H1 (cell line): ENCODE measurements around the gene TEDC1. TPM values are rescaled to one million over a fixed set of nuclear protein-coding genes. Genes with fewer than 3 reads are reported as not detected.

Source experiments
- CTCF ChIA-PET: fragments of 300-600 bp; sonication (Branson Sonifier 250); formaldehyde crosslinking; loops from one replicate; lab custom pipeline; 2021; ENCODE audit not compliant: partially characterized antibody; lab: Charles Lee
- POLR2A ChIA-PET: fragments of 300-600 bp; sonication (Branson Sonifier 250); formaldehyde crosslinking; loops from one replicate; lab custom pipeline; 2021; ENCODE audit warnings: inconsistent platforms; ENCODE audit not compliant: partially characterized antibody; lab: Charles Lee
- DNase-seq, 2 experiments: peaks; one replicate each; pipeline versions ENCODE4 v3.0.0 to v3.0.0-alpha.2; 2010 to 2022; ENCODE audit warnings: low spot score in 2 of 2, low read depth in 1 of 2, mixed read lengths in 1 of 2
- FAIRE-seq: peaks from 2 replicates; lab custom pipeline; 2011; peaks lifted over from hg19 to GRCh38; lab: Jason Lieb, UNC
- H2AFZ ChIP-seq: 2 replicates; pipeline ENCODE4 v1.8.1; 2012; ENCODE audit warnings: low read length, inconsistent platforms
- H2AK5ac ChIP-seq: 2 replicates; pipeline ENCODE4 v1.6.1; 2013; ENCODE audit warnings: low read depth, low read length
- H2BK120ac ChIP-seq: replicated peaks from 2 replicates; pipeline ENCODE3; 2013; ENCODE audit warnings: low read depth, low read length, inconsistent platforms
- H2BK12ac ChIP-seq: 2 replicates; pipeline ENCODE4 v1.6.1; 2013; ENCODE audit warnings: low read depth, low read length
- H2BK15ac ChIP-seq: 2 replicates; pipeline ENCODE4 v1.6.1; 2013; ENCODE audit warnings: low read length
- H2BK20ac ChIP-seq: 2 replicates; pipeline ENCODE4 v1.6.1; 2013; ENCODE audit warnings: low read length
- H2BK5ac ChIP-seq: 2 replicates; pipeline ENCODE4 v1.6.1; 2013; ENCODE audit warnings: low read depth, low read length
- H3K14ac ChIP-seq: 2 replicates; pipeline ENCODE4 v1.6.1; 2013; ENCODE audit warnings: inconsistent platforms; ENCODE audit not compliant: insufficient read length
- H3K18ac ChIP-seq: 2 replicates; pipeline ENCODE4 v1.6.1; 2013; ENCODE audit warnings: low read length; ENCODE audit errors: extremely low read depth
- H3K23ac ChIP-seq: 2 replicates; pipeline ENCODE4 v1.6.1; 2013; ENCODE audit warnings: inconsistent platforms; ENCODE audit not compliant: insufficient read length
- H3K23me2 ChIP-seq: 2 replicates; pipeline ENCODE4 v1.6.1; 2013; ENCODE audit warnings: low read depth, low read length
- H3K27ac ChIP-seq: 2 replicates; pipeline ENCODE4 v1.6.1; 2011; ENCODE audit warnings: low read depth, low read length, inconsistent platforms
- H3K27me3 ChIP-seq, 4 experiments: replicated peaks in 1 of 4; 1 replicate in 1 of 4; 2 replicates in 3 of 4; pipeline versions ENCODE4 v1.6.1 to v1.8.1; 2011 to 2013; ENCODE audit warnings: low read length in 3 of 4, mild to moderate bottlenecking in 3 of 4, inconsistent platforms in 2 of 4, mixed read lengths in 2 of 4, moderate library complexity in 1 of 4; ENCODE audit not compliant: control insufficient read depth in 3 of 4, insufficient read depth in 3 of 4; ENCODE audit errors: extremely low read depth in 1 of 4
- H3K36me3 ChIP-seq, 4 experiments: 2 replicates each; pipeline versions ENCODE4 v1.6.1 to v1.8.1; 2011 to 2013; ENCODE audit warnings: mild to moderate bottlenecking in 4 of 4, low read length in 3 of 4, moderate library complexity in 2 of 4, control low read depth in 1 of 4, inconsistent platforms in 1 of 4; ENCODE audit not compliant: insufficient read depth in 4 of 4, control insufficient read depth in 2 of 4
- H3K4ac ChIP-seq: replicated peaks from 2 replicates; pipeline ENCODE3; 2013; ENCODE audit warnings: low read length, low read depth, mixed read lengths, inconsistent platforms; ENCODE audit not compliant: insufficient read length
- H3K4me1 ChIP-seq, 4 experiments: replicated peaks in 1 of 4; 1 replicate in 1 of 4; 2 replicates in 3 of 4; pipeline versions ENCODE4 v1.6.1 to v1.8.1; 2011 to 2013; ENCODE audit warnings: low read length in 3 of 4, inconsistent platforms in 2 of 4, mixed read lengths in 1 of 4; ENCODE audit not compliant: insufficient read depth in 4 of 4, control insufficient read depth in 3 of 4
- H3K4me2 ChIP-seq, 2 experiments: 2 replicates each; pipeline versions ENCODE4 v1.6.1 to v1.8.1; 2011 to 2013; ENCODE audit warnings: low read depth in 2 of 2, low read length in 2 of 2, control low read depth in 1 of 2, inconsistent platforms in 1 of 2, mild to moderate bottlenecking in 1 of 2; ENCODE audit not compliant: insufficient read depth in 1 of 2
- H3K4me3 ChIP-seq, 4 experiments: fragments of 200-600, 300-600 bp in 1 of 4; sonication (generic), shearing (Covaris generic), sonication (Bioruptor Twin) in 1 of 4; 2 replicates each; pipeline versions ENCODE4 v1.5.1 to v1.8.1; 2011 to 2016; ENCODE audit warnings: low read length in 4 of 4, low read depth in 3 of 4, control low read depth in 2 of 4, inconsistent platforms in 2 of 4, mild to moderate bottlenecking in 2 of 4, mixed read lengths in 1 of 4, moderate library complexity in 1 of 4; ENCODE audit not compliant: insufficient read depth in 2 of 4; ENCODE audit errors: extremely low read depth in 1 of 4
- H3K56ac ChIP-seq: replicated peaks from 2 replicates; pipeline ENCODE3; 2013; ENCODE audit warnings: low read depth, mild to moderate bottlenecking, mixed read lengths, low read length, inconsistent platforms; ENCODE audit not compliant: insufficient read length
- H3K79me1 ChIP-seq: 2 replicates; pipeline ENCODE4 v1.6.1; 2013; ENCODE audit warnings: low read depth, low read length, control low read depth
- H3K79me2 ChIP-seq, 2 experiments: 2 replicates each; pipeline versions ENCODE4 v1.6.1 to v1.8.1; 2012 to 2013; ENCODE audit warnings: low read length in 2 of 2, mild to moderate bottlenecking in 2 of 2, inconsistent platforms in 1 of 2; ENCODE audit not compliant: insufficient read depth in 2 of 2, control insufficient read depth in 1 of 2
- H3K9ac ChIP-seq, 4 experiments: replicated peaks in 1 of 4; 1 replicate in 1 of 4; 2 replicates in 3 of 4; pipeline versions ENCODE4 v1.6.1 to v1.8.1; 2011 to 2013; ENCODE audit warnings: low read depth in 3 of 4, low read length in 3 of 4, control low read depth in 2 of 4, mild to moderate bottlenecking in 2 of 4, moderate library complexity in 2 of 4, inconsistent platforms in 1 of 4; ENCODE audit errors: extremely low read depth in 1 of 4
- H3K9me3 ChIP-seq, 2 experiments: 2 replicates each; pipeline versions ENCODE4 v1.6.1 to v1.8.1; 2012 to 2013; ENCODE audit warnings: mild to moderate bottlenecking in 2 of 2, moderate library complexity in 2 of 2, control low read depth in 1 of 2, inconsistent platforms in 1 of 2, low read depth in 1 of 2, low read length in 1 of 2, mixed read lengths in 1 of 2; ENCODE audit not compliant: insufficient read depth in 2 of 2
- H4K20me1 ChIP-seq, 2 experiments: replicated peaks in 1 of 2; 2 replicates each; pipeline versions ENCODE3 to v1.8.1; 2011 to 2013; ENCODE audit warnings: inconsistent platforms in 2 of 2, low read length in 2 of 2, mild to moderate bottlenecking in 1 of 2; ENCODE audit not compliant: insufficient read depth in 2 of 2, control insufficient read depth in 1 of 2
- H4K5ac ChIP-seq: 2 replicates; pipeline ENCODE4 v1.6.1; 2013; ENCODE audit warnings: low read length, low read depth, mixed read lengths, inconsistent platforms; ENCODE audit not compliant: insufficient read length
- H4K8ac ChIP-seq: 2 replicates; pipeline ENCODE4 v1.8.0; 2013; ENCODE audit warnings: mild to moderate bottlenecking, moderate library complexity, low read length, inconsistent platforms; ENCODE audit not compliant: insufficient read depth; ENCODE audit errors: extremely low read depth
- H4K91ac ChIP-seq: replicated peaks from 2 replicates; pipeline ENCODE3; 2013; ENCODE audit warnings: low read length, mixed read lengths, inconsistent platforms; ENCODE audit not compliant: insufficient read length
- ASH2L ChIP-seq: fragments of 200-600, 300-600 bp; sonication (generic); IDR thresholded peaks from one replicate; pipeline ENCODE4 v1.7.1; 2017; ENCODE audit warnings: low read length
- CBX5 ChIP-seq: fragments of 300-800, 300-1000 bp; sonication (generic); IDR thresholded peaks from 2 replicates; pipeline ENCODE4 v1.7.1; 2016; ENCODE audit warnings: antibody characterized with exemption, low read length, low read depth
- CHD2 ChIP-seq: IDR thresholded peaks from 2 replicates; pipeline ENCODE4 v1.6.1; 2012; ENCODE audit warnings: low read length, improper control_type of control experiment
- CREB1 ChIP-seq: IDR thresholded peaks from 2 replicates; pipeline ENCODE4 v1.6.1; 2012; ENCODE audit warnings: inconsistent platforms
- MAFK ChIP-seq: IDR thresholded peaks from 2 replicates; pipeline ENCODE4 v1.6.1; 2012; ENCODE audit warnings: low read depth, mild to moderate bottlenecking, improper control_type of control experiment, low read length
- MAX ChIP-seq: IDR thresholded peaks from 2 replicates; pipeline ENCODE4 v1.6.1; 2012; ENCODE audit warnings: inconsistent platforms
- TAF7 ChIP-seq: optimal IDR thresholded peaks from 2 replicates; pipeline ENCODE3; 2011; ENCODE audit warnings: low read depth, mild to moderate bottlenecking, inconsistent platforms, low read length, moderate library complexity, borderline replicate concordance
- TBP ChIP-seq: IDR thresholded peaks from 2 replicates; pipeline ENCODE4 v1.6.1; 2011; ENCODE audit warnings: low read depth, low read length, improper control_type of control experiment
- WGBS, 2 experiments: shearing (Covaris generic) in 1 of 2; methylation state at CpG; one replicate each; pipeline versions ENCODE4 v1.1.6 to v1.1.7; 2013 to 2015; ENCODE audit warnings: low lambda C conversion rate in 2 of 2, mixed read lengths in 2 of 2, inconsistent platforms in 1 of 2, low coverage in 1 of 2, missing lambda C conversion rate in 1 of 2; ENCODE audit not compliant: insufficient replicate concordance in 2 of 2, insufficient coverage in 1 of 2, insufficient read length in 1 of 2; ENCODE audit errors: extremely low coverage in 1 of 2, missing lambda C conversion rate in 1 of 2; 5-methylcytosine and 5-hydroxymethylcytosine counted together
- polyA plus RNA-seq, 7 experiments: library from polyadenylated mRNA; depleted of rRNA in 3 of 7; stranded (reverse) in 5 of 7; unstranded in 2 of 7; fragments of >200 nt in 5 of 7; fragments of 200-250 nt in 2 of 7; gene quantifications; 1 replicate in 5 of 7; 2 replicates in 1 of 7; 4 replicates in 1 of 7; pipeline versions ENCODE4 v1.2.1 to v1.2.3, GENCODE V29; 2011 to 2013; ENCODE audit warnings: missing spikeins in 2 of 7, mixed read lengths in 2 of 7
- total RNA-seq: library from RNA; stranded (reverse); fragmentation: NEBNext Ultra II Directional; extraction: Animal tissue kit (Norgen Biotek cat#: 25700); gene quantifications from 2 replicates; pipeline ENCODE4 v1.2.1, GENCODE V29; 2021

The TEDC1 gene
- total and polyA plus RNA-seq, 2 of the 8 experiments (the other 6 are each of a cell fraction or from before 2014, with no cell fraction given), result 5.6 to 14.8 TPM

- Histone ChIP-seq H3K23ac (no peak overlapping the region), H4K91ac (no peak overlapping the region), H3K79me2 (no peaks in the 10 kb centered on the region; a peak in 1 of 4 replicates), H3K14ac (no peak overlapping the region), H2BK20ac (no peak overlapping the region), H3K27ac (no peak overlapping the region), H2BK12ac (no peak overlapping the region), H3K36me3 (peaks cover 7 to 46% (median 15%) of the 10 kb centered on the region in 4 experiments; a peak in 7 of 8 replicates), H3K9me3 (no peaks in the 10 kb centered on the region), H3K23me2 (peaks cover 7% of the 10 kb centered on the region; the same call in 1 of the 2 replicates), H3K4me1 (peaks cover 0 to 13% (median 6%) of the 10 kb centered on the region in 4 experiments; a peak in 3 of 7 replicates), H3K18ac (no peak overlapping the region), H3K9ac (no peak overlapping the region), H3K4me2 (no peak overlapping the region), H3K79me1 (no peaks in the 10 kb centered on the region), H2BK15ac (no peak overlapping the region), H2BK5ac (peak overlapping the region; percentile 60), H3K4ac (no peak overlapping the region), H2BK120ac (no peak overlapping the region), H2AFZ (no peak overlapping the region), H2AK5ac (no peak overlapping the region), H4K8ac (no peak overlapping the region; the same call in 1 of the 2 replicates), H3K56ac (no peak overlapping the region), H3K27me3 (peaks cover 0 to 7% (median under 1%) of the 10 kb centered on the region in 4 experiments; a peak in 5 of 7 replicates), H3K4me3 (no peak overlapping the region), H4K5ac (no peak overlapping the region), H4K20me1 (peaks cover 11 to 39% of the 10 kb centered on the region in 2 experiments)
- no peak for TF ChIP-seq CREB1
- no peak for TF ChIP-seq TBP
- no peak for TF ChIP-seq MAFK
- TF ChIP-seq CHD2, result no peak
- no peak for TF ChIP-seq CBX5
- no peak for TF ChIP-seq MAX
- no peak for TF ChIP-seq ASH2L
- TF ChIP-seq TAF7, result no peak
- FAIRE-seq (no peak), DNase-seq (no peak)
- 89% methylated on average over 33 of the region's 54 CpGs; no CpG with 5 or more reads in 1 of the 2 experiments for WGBS, 2 experiments
- ChIA-PET CTCF (interaction anchor here (0.9 to 5.3 kb wide), 13 partner anchors 13 to 253 kb away, joined by 3 to 70 read pairs (median 8); no protein-coding TSS in a partner anchor), POLR2A (interaction anchor here (0.7 to 4.2 kb wide), 9 partner anchors 12 to 299 kb away, joined by 3 to 21 read pairs (median 3); partner anchors contain the start of genes BRF1 and BTBD6)
These were observed 21.3 kb upstream of the TEDC1 start for GRCh38 chr14:105469456-105470349.
